Loucy (cell line): Measurements from ENCODE around the gene ADCY5.

Experiments
- H2AFZ ChIP-seq: fragments of 200-600 bp; sonication (generic); 2 replicates; pipeline ENCODE4 v1.6.0; 2016; ENCODE audit warnings: antibody characterized with exemption, mild to moderate bottlenecking, low read length, moderate library complexity
- H3F3A ChIP-seq: fragments of 200-600 bp; 2 replicates; pipeline ENCODE4 v1.6.0; 2016; ENCODE audit warnings: antibody characterized with exemption, low read depth, mild to moderate bottlenecking
- H3K27me3 ChIP-seq: fragments of 200-600 bp; sonication (generic); 2 replicates; pipeline ENCODE4 v1.6.1; 2014; ENCODE audit warnings: low read length, mild to moderate bottlenecking; ENCODE audit not compliant: insufficient read depth, poor library complexity, severe bottlenecking
- H3K36me3 ChIP-seq: fragments of 200-600 bp; sonication (generic); 2 replicates; pipeline ENCODE4 v1.6.1; 2016; ENCODE audit warnings: low read length; ENCODE audit not compliant: insufficient read depth
- H3K4me1 ChIP-seq: fragments of 200-600 bp; sonication (generic); 2 replicates; pipeline ENCODE4 v1.5.1; 2014; ENCODE audit warnings: low read length, mild to moderate bottlenecking; ENCODE audit not compliant: insufficient read depth, poor library complexity, severe bottlenecking
- H3K4me2 ChIP-seq: fragments of 200-600 bp; sonication (generic); 2 replicates; pipeline ENCODE4 v1.6.0; 2014; ENCODE audit warnings: antibody characterized with exemption, low read length, low read depth, mild to moderate bottlenecking; ENCODE audit not compliant: poor library complexity, severe bottlenecking
- H3K4me3 ChIP-seq: fragments of 200-600 bp; sonication (generic); 2 replicates; pipeline ENCODE4 v1.5.1; 2014; ENCODE audit warnings: low read length, mild to moderate bottlenecking, mixed read lengths; ENCODE audit not compliant: poor library complexity, severe bottlenecking
- H3K79me2 ChIP-seq: fragments of 200-600 bp; sonication (generic); 2 replicates; pipeline ENCODE4 v1.6.1; 2014; ENCODE audit warnings: low read length; ENCODE audit not compliant: insufficient read depth
- H3K9ac ChIP-seq: fragments of 200-600 bp; sonication (generic); 2 replicates; pipeline ENCODE4 v1.6.0; 2014; ENCODE audit warnings: mild to moderate bottlenecking, low read depth, low read length, moderate library complexity; ENCODE audit not compliant: poor library complexity, severe bottlenecking
- H3K9me2 ChIP-seq: fragments of 200-600 bp; sonication (generic); replicated peaks from 2 replicates; pipeline ENCODE4 v1.6.1; 2016; ENCODE audit warnings: low read depth, low read length, mixed read lengths
- H3K9me3 ChIP-seq: fragments of 200-600 bp; sonication (generic); 2 replicates; pipeline ENCODE4 v1.6.1; 2014; ENCODE audit warnings: mild to moderate bottlenecking, antibody characterized with exemption, low read length, low read depth; ENCODE audit not compliant: insufficient read depth
- H4K20me1 ChIP-seq: fragments of 200-600 bp; sonication (generic); 2 replicates; pipeline ENCODE4 v1.6.0; 2014; ENCODE audit warnings: antibody characterized with exemption, low read length, mild to moderate bottlenecking; ENCODE audit not compliant: insufficient read depth, poor library complexity, severe bottlenecking
- EZH2phosphoT487 ChIP-seq: fragments of 200-600 bp; IDR thresholded peaks from 2 replicates; pipeline ENCODE4 v1.6.1; 2018; ENCODE audit warnings: antibody characterized with exemption, mild to moderate bottlenecking, moderate library complexity, borderline replicate concordance
- TF ChIP-seq, protein P1 (sequence below): fragments of 200-600 bp; sonication (generic); conservative IDR thresholded peaks from 2 replicates; pipeline ENCODE4 v1.5.1; 2014; ENCODE audit warnings: mild to moderate bottlenecking, antibody characterized with exemption, low read length

The ADCY5 gene

GRCh38 chr3:123339302-123339701 is 109.6 kb downstream of the ADCY5 start:
- Histone ChIP-seq H3K27me3 (no peaks in the 10 kb centered on the region), H3K79me2 (no peaks in the 10 kb centered on the region), H3K9me2 (no peaks in the 10 kb centered on the region), H3F3A (no peaks in the 10 kb centered on the region), H2AFZ (no peak overlapping the region), H3K36me3 (no peaks in the 10 kb centered on the region), H3K9me3 (no peaks in the 10 kb centered on the region), H4K20me1 (no peaks in the 10 kb centered on the region), H3K9ac (no peak overlapping the region), H3K4me1 (peaks cover 48% of the 10 kb centered on the region), H3K4me3 (no peak overlapping the region), H3K4me2 (no peak overlapping the region)
- TF ChIP-seq, protein P1, sequence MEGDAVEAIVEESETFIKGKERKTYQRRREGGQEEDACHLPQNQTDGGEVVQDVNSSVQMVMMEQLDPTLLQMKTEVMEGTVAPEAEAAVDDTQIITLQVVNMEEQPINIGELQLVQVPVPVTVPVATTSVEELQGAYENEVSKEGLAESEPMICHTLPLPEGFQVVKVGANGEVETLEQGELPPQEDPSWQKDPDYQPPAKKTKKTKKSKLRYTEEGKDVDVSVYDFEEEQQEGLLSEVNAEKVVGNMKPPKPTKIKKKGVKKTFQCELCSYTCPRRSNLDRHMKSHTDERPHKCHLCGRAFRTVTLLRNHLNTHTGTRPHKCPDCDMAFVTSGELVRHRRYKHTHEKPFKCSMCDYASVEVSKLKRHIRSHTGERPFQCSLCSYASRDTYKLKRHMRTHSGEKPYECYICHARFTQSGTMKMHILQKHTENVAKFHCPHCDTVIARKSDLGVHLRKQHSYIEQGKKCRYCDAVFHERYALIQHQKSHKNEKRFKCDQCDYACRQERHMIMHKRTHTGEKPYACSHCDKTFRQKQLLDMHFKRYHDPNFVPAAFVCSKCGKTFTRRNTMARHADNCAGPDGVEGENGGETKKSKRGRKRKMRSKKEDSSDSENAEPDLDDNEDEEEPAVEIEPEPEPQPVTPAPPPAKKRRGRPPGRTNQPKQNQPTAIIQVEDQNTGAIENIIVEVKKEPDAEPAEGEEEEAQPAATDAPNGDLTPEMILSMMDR: no peak
- no peak for TF ChIP-seq EZH2phosphoT487

DNA sequence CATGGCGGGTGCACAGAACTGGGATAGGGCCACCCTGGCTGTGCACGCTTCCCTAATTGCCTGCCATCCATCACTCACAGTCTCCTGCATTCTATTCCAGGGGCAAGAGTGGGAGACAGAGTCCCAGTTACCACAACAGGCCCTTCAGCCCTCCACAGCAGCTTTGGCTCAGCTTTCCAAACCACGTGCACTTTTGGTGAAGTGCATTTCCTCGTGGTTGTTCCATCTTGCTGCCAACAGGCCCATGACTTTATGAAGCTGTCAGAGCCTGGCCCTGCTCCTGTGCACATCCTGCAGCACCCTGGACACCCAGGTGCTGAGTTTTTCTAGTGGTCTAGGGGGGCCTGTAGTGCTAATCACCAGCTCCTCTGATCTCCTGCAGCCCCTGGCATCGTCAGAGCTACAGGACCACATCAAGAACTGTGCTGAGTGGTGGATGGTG is 110.2 kb downstream of the ADCY5 start:
- Histone ChIP-seq H3K9ac (no peak overlapping the region), H3K4me1 (peaks cover 53% of the 10 kb centered on the region)
- no peak for TF ChIP-seq EZH2phosphoT487
- TF ChIP-seq, protein P1: no peak

GRCh38 chr3:123337948-123338619 is 110.8 kb downstream of the ADCY5 start:
- Histone ChIP-seq H2AFZ (no peak overlapping the region; the same call in 1 of the 2 replicates), H3K27me3 (no peaks in the 10 kb centered on the region), H3K4me2 (peak overlapping the region; percentile 48), H3K9me3 (no peaks in the 10 kb centered on the region), H3K4me3 (no peak overlapping the region), H3F3A (no peaks in the 10 kb centered on the region), H4K20me1 (no peaks in the 10 kb centered on the region), H3K4me1 (peaks cover 57% of the 10 kb centered on the region), H3K36me3 (no peaks in the 10 kb centered on the region), H3K79me2 (no peaks in the 10 kb centered on the region), H3K9me2 (no peaks in the 10 kb centered on the region), H3K9ac (no peak overlapping the region)
- TF ChIP-seq EZH2phosphoT487: no peak
- TF ChIP-seq, protein P1: no peak

More for the DNA sequence above, 110.2 kb downstream of the ADCY5 start:
- H3K27me3 ChIP-seq: no peaks in the 10 kb centered on the region
- H2AFZ ChIP-seq: no peak overlapping the region; the same call in 1 of the 2 replicates
- H3K9me2 ChIP-seq: no peaks in the 10 kb centered on the region
- H3K4me2 ChIP-seq: peak overlapping the region; percentile 48
- no peaks in the 10 kb centered on the region for H3K36me3 ChIP-seq
- H3K9me3 ChIP-seq: no peaks in the 10 kb centered on the region
- H3K4me3 ChIP-seq: no peak overlapping the region
- H3K79me2 ChIP-seq: no peaks in the 10 kb centered on the region
- H3F3A ChIP-seq: no peaks in the 10 kb centered on the region
- H4K20me1 ChIP-seq: no peaks in the 10 kb centered on the region
